ENCODE measurements around the gene NANS. TPM values are rescaled to one million over a fixed set of nuclear protein-coding genes. Genes with fewer than 3 reads are reported as not detected.

Gene NANS
- total RNA-seq, 1 experiment from 2014 or later = 40.4 TPM

DNA sequence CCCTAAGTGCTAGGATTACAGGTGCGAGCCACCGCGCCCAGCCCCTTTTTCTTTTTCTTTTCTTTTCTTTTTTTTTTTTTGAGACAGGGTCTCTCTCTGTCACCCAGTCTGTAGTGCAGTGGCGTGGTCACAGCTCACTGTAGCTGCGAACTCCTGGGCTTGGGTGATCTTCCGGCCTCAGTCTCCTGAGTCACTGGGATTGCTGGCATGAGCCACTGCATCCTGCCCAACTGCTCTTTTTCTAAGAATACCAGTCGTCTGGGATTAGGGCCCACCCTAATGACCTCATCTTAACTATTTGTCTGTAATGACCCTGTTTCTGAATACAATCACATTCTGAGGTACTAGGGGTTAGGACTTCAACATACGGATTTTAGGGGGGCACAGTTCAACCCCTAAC is 34.1 kb upstream of the NANS start:
- H3K4me3 Mint-ChIP-seq = no peak overlapping the region
- H3K27ac Mint-ChIP-seq = no peak overlapping the region
- H3K4me1 Mint-ChIP-seq = no peaks in the 10 kb centered on the region
- Histone ChIP-seq H2BK12ac (ENCODE audit: insufficient read length, low read depth, low read length) (no peak overlapping the region), H4K20me1 (ENCODE audit: control insufficient read depth, insufficient read depth, insufficient read length) (no peaks in the 10 kb centered on the region), H3K79me1 (ENCODE audit: insufficient read depth, low read depth, low read length, poor library complexity, severe bottlenecking) (no peaks in the 10 kb centered on the region), H2BK5ac (ENCODE audit: insufficient read length, low read length) (no peak overlapping the region), H3K27me3 (ENCODE audit: insufficient read depth, low read length) (no peaks in the 10 kb centered on the region), H3K23me2 (ENCODE audit: insufficient read length, low read depth, low read length, poor library complexity, severe bottlenecking) (no peaks in the 10 kb centered on the region), H3K4me2 (ENCODE audit: insufficient read depth, insufficient read length, low read length) (no peak overlapping the region), H3K4ac (ENCODE audit: low read depth, low read length) (no peak overlapping the region), H4K8ac (replicated peaks; ENCODE audit: insufficient read length, low read depth, low read length) (no peak overlapping the region), H3K4me1 (ENCODE audit: insufficient read depth, low read length) (no peaks in the 10 kb centered on the region), H3K79me2 (ENCODE audit: insufficient read depth, low read length) (no peaks in the 10 kb centered on the region), H2AK5ac (ENCODE audit: insufficient read length, low read length) (no peak overlapping the region), H3K14ac (ENCODE audit: insufficient read depth, low read length) (no peak overlapping the region), H3T11ph (ENCODE audit: low read length) (no peak overlapping the region), H3K56ac (ENCODE audit: insufficient read length, low read depth, low read length) (no peak overlapping the region), H2AFZ (ENCODE audit: low read length) (no peak overlapping the region), H2BK20ac (ENCODE audit: low read depth, low read length, poor library complexity, severe bottlenecking) (no peak overlapping the region), H2BK15ac (ENCODE audit: low read depth, low read length) (no peak overlapping the region), H3K18ac (ENCODE audit: insufficient read length, low read depth, low read length) (no peak overlapping the region), H4K5ac (ENCODE audit: insufficient read length, low read depth, low read length) (no peak overlapping the region), H3K27ac (ENCODE audit: insufficient read length, low read depth, low read length) (no peak overlapping the region), H2BK120ac (ENCODE audit: low read depth, low read length, poor library complexity, severe bottlenecking) (no peak overlapping the region), H3K9ac (ENCODE audit: extremely low read depth, insufficient read length, low read length) (no peak overlapping the region), H3K23ac (ENCODE audit: insufficient read length, low read depth, low read length) (no peak overlapping the region), H4K91ac (ENCODE audit: insufficient read length, low read depth, low read length) (no peak overlapping the region), H3K9me3 (ENCODE audit: control insufficient read depth, low read depth, low read length) (no peaks in the 10 kb centered on the region)
- WGBS (ENCODE audit: extremely low coverage, insufficient read length, low lambda C conversion rate) = no CpG with 5 or more reads among the region's 8 CpGs
- no peak for DNase-seq
- TF ChIP-seq, protein P1, sequence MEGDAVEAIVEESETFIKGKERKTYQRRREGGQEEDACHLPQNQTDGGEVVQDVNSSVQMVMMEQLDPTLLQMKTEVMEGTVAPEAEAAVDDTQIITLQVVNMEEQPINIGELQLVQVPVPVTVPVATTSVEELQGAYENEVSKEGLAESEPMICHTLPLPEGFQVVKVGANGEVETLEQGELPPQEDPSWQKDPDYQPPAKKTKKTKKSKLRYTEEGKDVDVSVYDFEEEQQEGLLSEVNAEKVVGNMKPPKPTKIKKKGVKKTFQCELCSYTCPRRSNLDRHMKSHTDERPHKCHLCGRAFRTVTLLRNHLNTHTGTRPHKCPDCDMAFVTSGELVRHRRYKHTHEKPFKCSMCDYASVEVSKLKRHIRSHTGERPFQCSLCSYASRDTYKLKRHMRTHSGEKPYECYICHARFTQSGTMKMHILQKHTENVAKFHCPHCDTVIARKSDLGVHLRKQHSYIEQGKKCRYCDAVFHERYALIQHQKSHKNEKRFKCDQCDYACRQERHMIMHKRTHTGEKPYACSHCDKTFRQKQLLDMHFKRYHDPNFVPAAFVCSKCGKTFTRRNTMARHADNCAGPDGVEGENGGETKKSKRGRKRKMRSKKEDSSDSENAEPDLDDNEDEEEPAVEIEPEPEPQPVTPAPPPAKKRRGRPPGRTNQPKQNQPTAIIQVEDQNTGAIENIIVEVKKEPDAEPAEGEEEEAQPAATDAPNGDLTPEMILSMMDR (conservative IDR thresholded peaks at IDR 0.05) = no peak
- no peaks in the 10 kb centered on the region for H3K9me3 Mint-ChIP-seq
- no peaks in the 10 kb centered on the region for H3K27me3 Mint-ChIP-seq (ENCODE audit: low read depth)
- H3K36me3 Mint-ChIP-seq (ENCODE audit: insufficient read depth in 1 of 3, low read depth in 3 of 3) = peaks cover 0 to 8% (median 0%) of the 10 kb centered on the region in 3 experiments; a peak in 2 of 7 replicates
